OCI-LY1 (cell line): ENCODE data around the gene SGCD.

ENCODE experiments used
- H2AFZ ChIP-seq: fragments of 200-600 bp; sonication (generic), shearing (Covaris generic); 2 replicates; pipeline ENCODE4 v1.6.0; 2014; ENCODE audit warnings: antibody characterized with exemption, mild to moderate bottlenecking, low read length
- H3F3A ChIP-seq: fragments of 200-600 bp; sonication (generic), shearing (Covaris generic); 2 replicates; pipeline ENCODE4 v1.6.0; 2014; ENCODE audit warnings: mild to moderate bottlenecking, antibody characterized with exemption, low read length, moderate library complexity; ENCODE audit not compliant: insufficient read depth
- H3K27ac ChIP-seq: fragments of 200-600 bp; sonication (generic); 2 replicates; pipeline ENCODE4 v1.5.1; 2014; ENCODE audit warnings: low read length, mixed run types, mild to moderate bottlenecking, low read depth; ENCODE audit not compliant: poor library complexity, severe bottlenecking
- H3K27me3 ChIP-seq: fragments of 200-600 bp; sonication (generic); 2 replicates; pipeline ENCODE4 v1.6.0; 2014; ENCODE audit warnings: antibody characterized with exemption, mild to moderate bottlenecking, low read length, moderate library complexity; ENCODE audit not compliant: insufficient read depth
- H3K36me3 ChIP-seq: fragments of 200-600 bp; sonication (generic); 2 replicates; pipeline ENCODE4 v1.6.1; 2014; ENCODE audit warnings: mild to moderate bottlenecking, antibody characterized with exemption, low read length, moderate library complexity, mixed read lengths; ENCODE audit not compliant: insufficient read depth
- H3K4me1 ChIP-seq: fragments of 200-600 bp; sonication (generic); 2 replicates; pipeline ENCODE4 v1.5.1; 2014; ENCODE audit warnings: mild to moderate bottlenecking, low read length, moderate library complexity; ENCODE audit not compliant: insufficient read depth, severe bottlenecking
- H3K4me2 ChIP-seq: fragments of 200-600 bp; sonication (generic), shearing (Covaris generic); 2 replicates; pipeline ENCODE4 v1.6.1; 2014; ENCODE audit warnings: low read length
- H3K4me3 ChIP-seq: fragments of 200-600 bp; sonication (generic); 2 replicates; pipeline ENCODE4 v1.5.1; 2014; ENCODE audit warnings: low read length, low read depth, mild to moderate bottlenecking, mixed read lengths; ENCODE audit not compliant: poor library complexity, severe bottlenecking
- H3K79me2 ChIP-seq: fragments of 200-600 bp; shearing (Covaris generic); 2 replicates; pipeline ENCODE4 v1.6.1; 2016; ENCODE audit warnings: mixed run types, low read length, mixed read lengths; ENCODE audit not compliant: insufficient read depth
- H3K9ac ChIP-seq: fragments of 200-600 bp; sonication (generic), shearing (Covaris generic); 2 replicates; pipeline ENCODE4 v1.6.1; 2014; ENCODE audit warnings: mild to moderate bottlenecking, low read length, mixed read lengths
- H3K9me2 ChIP-seq: fragments of 200-600 bp; sonication (generic), shearing (Covaris generic); 2 replicates; pipeline ENCODE4 v1.6.1; 2014; ENCODE audit warnings: low read depth, mild to moderate bottlenecking, low read length, mixed read lengths
- H3K9me3 ChIP-seq: fragments of 200-600 bp; shearing (Covaris generic); 2 replicates; pipeline ENCODE4 v1.6.1; 2014; ENCODE audit warnings: low read length, mixed read lengths
- H4K20me1 ChIP-seq: fragments of 200-600 bp; sonication (generic), shearing (Covaris generic); 2 replicates; pipeline ENCODE4 v1.6.0; 2016; ENCODE audit warnings: mild to moderate bottlenecking, low read length; ENCODE audit not compliant: insufficient read depth
- CTCF ChIP-seq: fragments of 200-600 bp; sonication (generic), shearing (Covaris generic); IDR thresholded peaks from 2 replicates; pipeline ENCODE4 v1.5.1; 2017; ENCODE audit warnings: mild to moderate bottlenecking, antibody characterized with exemption, low read length, moderate library complexity, mixed read lengths
- EZH2 ChIP-seq: fragments of 200-600 bp; sonication (generic), shearing (Covaris generic); IDR thresholded peaks from 2 replicates; pipeline ENCODE4 v1.8.0; 2017; ENCODE audit warnings: borderline replicate concordance, mixed run types, mild to moderate bottlenecking, antibody characterized with exemption, low read length, moderate library complexity, mixed read lengths

The SGCD gene

DNA sequence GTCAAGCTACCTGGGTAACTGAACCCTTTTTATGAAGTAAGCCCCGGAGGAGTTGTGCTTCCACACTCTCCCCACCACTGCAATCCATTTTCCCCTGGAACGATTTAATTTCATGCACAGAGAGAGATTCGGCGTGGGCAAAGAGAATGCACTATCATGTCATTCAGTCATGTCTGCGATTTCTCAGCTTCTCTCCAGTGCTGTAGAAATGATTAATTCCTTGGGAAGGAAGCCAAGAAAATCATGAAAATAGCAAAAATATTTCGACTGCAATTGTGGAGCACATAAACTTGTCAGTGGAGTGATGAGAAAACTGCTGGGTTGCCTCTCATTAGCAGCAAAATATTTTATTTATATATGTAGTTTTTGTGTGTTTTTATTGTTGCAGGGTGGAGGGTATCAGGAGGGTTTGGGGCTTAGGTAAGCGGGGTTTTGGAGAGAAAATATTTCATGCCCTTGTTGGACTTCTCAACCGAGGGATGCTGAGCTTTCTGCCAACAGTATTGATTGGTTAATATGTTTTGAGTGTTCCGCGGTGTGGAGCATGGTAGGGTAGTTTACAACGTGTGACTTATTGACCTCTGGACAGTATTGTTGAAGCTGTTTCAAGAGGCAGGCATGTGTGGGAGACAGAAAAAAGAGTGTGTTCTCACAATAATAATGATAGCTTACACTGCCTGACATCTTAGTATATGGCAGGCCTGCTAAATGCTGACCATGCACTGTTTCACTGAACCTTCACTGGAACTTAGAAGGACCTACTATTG is 69.3 kb downstream of the SGCD start:
- H3K79me2 ChIP-seq = no peaks in the 10 kb centered on the region
- H3K9me3 ChIP-seq = no peaks in the 10 kb centered on the region
- H3K36me3 ChIP-seq = no peaks in the 10 kb centered on the region
- H3K4me2 ChIP-seq = no peak overlapping the region
- no peaks in the 10 kb centered on the region for H4K20me1 ChIP-seq
- H2AFZ ChIP-seq = no peak overlapping the region
- no peaks in the 10 kb centered on the region for H3K4me1 ChIP-seq
- TF ChIP-seq CTCF (no peak), EZH2 (no peak)
- no peak overlapping the region for H3K27ac ChIP-seq
- no peaks in the 10 kb centered on the region; the same call in 1 of the 2 replicates for H3K27me3 ChIP-seq
- no peaks in the 10 kb centered on the region for H3K9me2 ChIP-seq
- H3K4me3 ChIP-seq = no peak overlapping the region
- H3K9ac ChIP-seq = no peak overlapping the region
- H3F3A ChIP-seq = no peaks in the 10 kb centered on the region

DNA sequence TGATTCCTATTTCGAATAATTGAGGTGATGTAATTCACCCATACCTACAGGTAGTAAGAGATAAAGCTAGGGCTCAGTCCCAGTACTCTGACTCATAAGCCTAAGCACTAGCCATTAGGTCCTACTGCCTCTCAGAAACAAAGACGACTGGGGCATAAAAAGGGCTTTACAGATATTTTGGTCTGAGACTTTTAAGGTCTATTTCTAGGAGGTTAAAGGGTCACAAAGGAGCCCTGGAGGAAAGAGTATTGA is 69.8 kb downstream of the SGCD start:
- Histone ChIP-seq H3F3A (no peaks in the 10 kb centered on the region), H3K36me3 (no peaks in the 10 kb centered on the region), H3K79me2 (no peaks in the 10 kb centered on the region), H3K9ac (no peak overlapping the region), H3K27ac (no peak overlapping the region), H3K9me3 (no peaks in the 10 kb centered on the region), H3K4me3 (no peak overlapping the region), H4K20me1 (no peaks in the 10 kb centered on the region), H3K4me2 (no peak overlapping the region), H2AFZ (no peak overlapping the region), H3K27me3 (no peaks in the 10 kb centered on the region; the same call in 1 of the 2 replicates), H3K4me1 (peaks cover under 1% of the 10 kb centered on the region), H3K9me2 (no peaks in the 10 kb centered on the region)
- no peak for TF ChIP-seq EZH2
- no peak for TF ChIP-seq CTCF

DNA sequence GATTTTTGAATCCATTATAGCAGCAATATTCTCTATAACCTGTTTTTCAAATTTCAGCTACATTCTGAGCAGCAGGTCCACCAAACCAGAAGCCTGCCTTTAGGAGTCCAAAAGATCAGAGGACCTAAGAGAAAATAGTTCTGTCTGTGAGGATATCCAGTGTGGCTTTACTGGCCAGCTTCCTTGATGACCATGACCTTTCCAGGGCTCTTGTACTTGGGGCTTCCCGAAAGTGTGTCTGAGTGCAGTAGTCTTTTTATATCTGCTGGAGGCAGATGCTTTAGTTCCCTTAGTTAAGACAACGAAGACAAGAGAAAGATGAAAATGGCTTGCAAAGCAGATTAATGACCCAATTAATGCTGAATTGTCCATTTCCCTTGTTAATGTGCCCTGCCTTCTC is 72.4 kb downstream of the SGCD start:
- Histone ChIP-seq H3K36me3 (no peaks in the 10 kb centered on the region), H4K20me1 (no peaks in the 10 kb centered on the region), H3K27ac (no peak overlapping the region), H3K4me3 (no peak overlapping the region), H3K27me3 (no peaks in the 10 kb centered on the region; the same call in 1 of the 2 replicates), H3K4me2 (no peak overlapping the region), H3F3A (no peaks in the 10 kb centered on the region), H3K4me1 (peaks cover 9% of the 10 kb centered on the region), H3K9me2 (no peaks in the 10 kb centered on the region), H3K79me2 (no peaks in the 10 kb centered on the region), H3K9me3 (no peaks in the 10 kb centered on the region), H3K9ac (no peak overlapping the region), H2AFZ (no peak overlapping the region)
- TF ChIP-seq EZH2 (no peak), CTCF (no peak)
